Body of pancreas (tissue), 4 donors: ENCODE results near the gene AMH. TPM values are rescaled to one million over a fixed set of nuclear protein-coding genes. Genes with fewer than 3 reads are reported as not detected.

Experiments used
- ATAC-seq: fragments of 150-250 bp; one replicate; pipeline ENCODE4 v1.9.1; 2016
- DNase-seq, 4 donors: peaks; one replicate each; pipeline ENCODE4 v3.0.0-alpha.2; 2019
- H3K27ac ChIP-seq, 4 donors: fragments of 200-600 bp; sonication (generic); 1 replicate in 3 of 4; 2 replicates in 1 of 4; pipeline versions ENCODE4 v1.5.1 to v1.6.1; 2016 to 2019; ENCODE audit warnings: mild to moderate bottlenecking in 1 of 4, mixed read lengths in 1 of 4, moderate library complexity in 1 of 4
- H3K27me3 ChIP-seq, 2 donors: fragments of 200-600 bp; sonication (generic); one replicate each; pipeline ENCODE4 v1.6.0; 2016; ENCODE audit warnings: mild to moderate bottlenecking in 1 of 2
- H3K36me3 ChIP-seq, 2 donors: fragments of 200-600 bp; sonication (generic); replicated peaks in 1 of 2; 2 replicates each; pipeline ENCODE4 v1.5.1; 2016; ENCODE audit warnings: low read depth in 2 of 2; ENCODE audit not compliant: insufficient read depth in 1 of 2
- H3K4me1 ChIP-seq: fragments of 200-600 bp; sonication (generic); one replicate; pipeline ENCODE4 v1.6.0; 2016
- H3K4me3 ChIP-seq, 2 donors: fragments of 200-600 bp; sonication (generic); 1 replicate in 1 of 2; 2 replicates in 1 of 2; pipeline ENCODE4 v1.5.1; 2016 to 2019
- H3K9me3 ChIP-seq, 3 donors: fragments of 200-600 bp; sonication (generic); 1 replicate in 2 of 3; 2 replicates in 1 of 3; pipeline ENCODE4 v1.5.1; 2016
- POLR2A ChIP-seq, 3 donors: fragments of 450-650 bp; IDR thresholded peaks; one replicate each; pipeline ENCODE4 v1.6.1; 2016; ENCODE audit warnings: antibody characterized with exemption in 3 of 3, mild to moderate bottlenecking in 2 of 3
- WGBS, 2 donors: methylation state at CpG; one replicate each; pipeline ENCODE4 v1.1.5; 2017; 5-methylcytosine and 5-hydroxymethylcytosine counted together
- intact Hi-C: fragments of 100-400 bp; cut with DNase I; formaldehyde crosslinking; loops from one replicate; pipeline ENCODE4 v1.15.1; 2023
- total RNA-seq, 2 donors: library from RNA; depleted of rRNA; stranded (reverse); fragments of >200 nt; gene quantifications; one replicate each; pipeline ENCODE4 v1.1.0, GENCODE V29; 2016
- TF ChIP-seq, protein P1 (sequence below), 7 experiments: fragments of 450-650 bp in 4 of 7; fragments of 200-600 bp in 3 of 7; sonication (generic) in 3 of 7; IDR thresholded peaks; one replicate each; pipeline ENCODE4 v1.5.1; 2016 to 2019; ENCODE audit warnings: antibody characterized with exemption in 7 of 7

AMH gene
- total RNA-seq, 2 donors from 2014 or later = 0.99 to 11.7 TPM

DNA sequence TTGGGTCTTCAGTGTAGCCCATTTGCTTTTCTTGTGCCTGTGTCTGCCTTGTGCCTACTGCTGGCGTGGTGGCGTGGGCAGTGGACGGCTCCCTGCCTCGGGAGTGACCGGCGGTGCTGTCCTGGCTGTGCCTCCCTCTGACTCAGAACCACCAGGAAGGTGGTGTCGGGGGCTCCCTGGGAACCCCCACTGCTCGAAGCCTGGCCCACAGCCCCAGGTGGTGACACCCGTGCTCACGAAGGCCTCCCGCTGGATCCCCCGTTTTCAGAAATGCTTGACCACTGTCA, 5.1 kb upstream of the AMH start:
- intact Hi-C loops = no loop called here
- peaks cover 33 to 41% of the 10 kb centered on the region in 2 donors for H3K36me3 ChIP-seq
- no peaks in the 10 kb centered on the region for H3K9me3 ChIP-seq
- no peak overlapping the region for H3K4me3 ChIP-seq
- ATAC-seq = no peak
- H3K27me3 ChIP-seq = no peaks in the 10 kb centered on the region
- no peak overlapping the region for H3K27ac ChIP-seq
- H3K4me1 ChIP-seq = peaks cover 41% of the 10 kb centered on the region
- WGBS, 2 donors = 88 to 97% methylated on average over 6 to 12 of the region's 12 CpGs
- no peak for DNase-seq
- TF ChIP-seq, protein P1, sequence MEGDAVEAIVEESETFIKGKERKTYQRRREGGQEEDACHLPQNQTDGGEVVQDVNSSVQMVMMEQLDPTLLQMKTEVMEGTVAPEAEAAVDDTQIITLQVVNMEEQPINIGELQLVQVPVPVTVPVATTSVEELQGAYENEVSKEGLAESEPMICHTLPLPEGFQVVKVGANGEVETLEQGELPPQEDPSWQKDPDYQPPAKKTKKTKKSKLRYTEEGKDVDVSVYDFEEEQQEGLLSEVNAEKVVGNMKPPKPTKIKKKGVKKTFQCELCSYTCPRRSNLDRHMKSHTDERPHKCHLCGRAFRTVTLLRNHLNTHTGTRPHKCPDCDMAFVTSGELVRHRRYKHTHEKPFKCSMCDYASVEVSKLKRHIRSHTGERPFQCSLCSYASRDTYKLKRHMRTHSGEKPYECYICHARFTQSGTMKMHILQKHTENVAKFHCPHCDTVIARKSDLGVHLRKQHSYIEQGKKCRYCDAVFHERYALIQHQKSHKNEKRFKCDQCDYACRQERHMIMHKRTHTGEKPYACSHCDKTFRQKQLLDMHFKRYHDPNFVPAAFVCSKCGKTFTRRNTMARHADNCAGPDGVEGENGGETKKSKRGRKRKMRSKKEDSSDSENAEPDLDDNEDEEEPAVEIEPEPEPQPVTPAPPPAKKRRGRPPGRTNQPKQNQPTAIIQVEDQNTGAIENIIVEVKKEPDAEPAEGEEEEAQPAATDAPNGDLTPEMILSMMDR (IDR thresholded peaks at IDR 0.05) = no peak

GRCh38 chr19:2244486-2244885, 4.6 kb upstream of the AMH start:
- ATAC-seq (no peak), DNase-seq (peak in 1 of 4 donors; percentile 35)
- no peak overlapping the region for H3K4me3 ChIP-seq
- H3K27me3 ChIP-seq = peaks cover 0 to 2% of the 10 kb centered on the region in 2 donors
- 90 to 91% methylated on average over 20 to 21 of the region's 21 CpGs for WGBS, 2 donors
- peaks cover 37% of the 10 kb centered on the region for H3K4me1 ChIP-seq
- intact Hi-C loops = no loop called here
- H3K9me3 ChIP-seq = no peaks in the 10 kb centered on the region
- peaks cover 33 to 41% of the 10 kb centered on the region in 2 donors for H3K36me3 ChIP-seq
- no peak for TF ChIP-seq POLR2A (IDR thresholded peaks at IDR 0.05)
- TF ChIP-seq, protein P1 (IDR thresholded peaks at IDR 0.05) = no peak
- peak overlapping the region in 1 of 4 donors; percentile 7 for H3K27ac ChIP-seq

DNA sequence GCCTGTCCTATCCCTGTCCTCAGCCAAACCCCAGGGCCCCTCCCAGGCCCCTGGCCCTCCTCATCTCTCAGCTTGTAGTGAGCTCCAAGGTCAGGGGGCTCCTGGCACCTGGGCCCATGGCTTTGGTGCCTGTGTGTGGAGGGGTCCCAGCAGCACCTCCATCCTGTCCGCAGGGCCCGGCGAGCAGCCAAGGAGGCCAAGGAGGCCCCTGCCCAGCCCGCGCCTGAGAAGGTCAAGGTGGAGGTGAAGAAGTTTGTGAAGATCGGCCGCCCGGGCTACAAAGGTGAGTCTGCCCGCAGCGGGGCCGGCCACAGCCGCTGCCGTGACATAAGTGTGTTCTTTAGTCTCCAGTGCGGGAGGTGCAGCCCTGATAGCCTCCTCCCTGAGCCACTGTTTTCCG, 3.9 kb upstream of the AMH start:
- intact Hi-C loops = no loop called here
- WGBS, 2 donors = 85 to 100% methylated on average over 6 to 15 of the region's 15 CpGs
- H3K36me3 ChIP-seq = peaks cover 33 to 41% of the 10 kb centered on the region in 2 donors

DNA sequence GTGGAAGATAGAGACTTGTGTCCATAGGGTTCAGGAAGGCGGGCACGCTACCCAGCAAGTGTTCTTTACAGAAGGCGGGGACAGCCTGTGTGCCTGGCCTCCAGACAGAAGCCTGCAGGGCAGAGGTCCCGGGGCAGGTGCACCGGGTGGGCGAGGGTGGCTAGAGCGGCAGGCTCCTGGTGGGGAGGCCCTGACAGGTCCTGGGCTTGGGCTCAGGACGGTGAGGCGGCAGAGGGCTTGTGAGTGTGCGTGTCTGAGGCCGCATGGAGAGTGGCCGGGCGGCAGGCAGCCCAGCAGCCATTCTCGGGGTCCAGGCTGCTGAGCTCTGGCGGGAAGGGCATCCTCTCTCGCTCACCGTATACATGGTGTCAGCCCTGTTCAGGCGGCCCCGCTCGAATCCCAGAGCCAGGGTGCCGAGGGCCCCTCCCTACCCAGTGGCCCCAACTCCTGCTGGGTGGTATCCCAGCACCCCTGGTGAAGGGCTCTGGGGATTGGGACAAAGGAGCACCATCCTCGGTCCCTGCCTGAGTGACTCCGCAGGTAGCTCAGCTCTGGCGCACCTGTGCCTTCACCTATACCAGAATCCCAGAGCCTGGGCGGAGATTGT, 3.0 kb upstream of the AMH start:
- WGBS, 2 donors = 91 to 94% methylated on average over 12 to 20 of the region's 25 CpGs

More for the DNA sequence above, 3.9 kb upstream of the AMH start:
- H3K27me3 ChIP-seq = peaks cover 0 to 3% of the 10 kb centered on the region in 2 donors
- H3K4me1 ChIP-seq = peaks cover 34% of the 10 kb centered on the region
- TF ChIP-seq POLR2A (IDR thresholded peaks at IDR 0.05) = no peak
- TF ChIP-seq, protein P1 (IDR thresholded peaks at IDR 0.05) = no peak
- H3K9me3 ChIP-seq = no peaks in the 10 kb centered on the region
- no peak for DNase-seq
- ATAC-seq = no peak
- peak overlapping the region in 1 of 4 donors; percentile 7 for H3K27ac ChIP-seq
- no peak overlapping the region for H3K4me3 ChIP-seq

More for the DNA sequence above, 3.0 kb upstream of the AMH start:
- DNase-seq (no peak), ATAC-seq (no peak)
- Histone ChIP-seq H3K9me3 (no peaks in the 10 kb centered on the region), H3K4me3 (no peak overlapping the region), H3K27ac (no peak overlapping the region), H3K27me3 (peaks cover 0 to 3% of the 10 kb centered on the region in 2 donors), H3K4me1 (peaks cover 34% of the 10 kb centered on the region), H3K36me3 (peaks cover 33 to 41% of the 10 kb centered on the region in 2 donors)
- intact Hi-C loops = no loop called here
- TF ChIP-seq, protein P1 (IDR thresholded peaks at IDR 0.05) = no peak
- no peak for TF ChIP-seq POLR2A (IDR thresholded peaks at IDR 0.05)
